HEK293T (cell line): ENCODE measurements around the gene SH3D19.

Experiments used
- CTCF ChIA-PET: fragments of 350-600 bp; formaldehyde crosslinking; extraction: SDS; loops from one replicate; lab custom pipeline; 2021; ENCODE audit warnings: antibody characterized with exemption, inconsistent platforms; lab: Yijun Ruan, JAX
- POLR2A ChIA-PET: fragments of 350-600 bp; formaldehyde crosslinking; extraction: SDS; loops from one replicate; lab custom pipeline; 2020; ENCODE audit warnings: antibody characterized with exemption, inconsistent platforms; lab: Yijun Ruan, JAX
- DNase-seq: peaks from one replicate; pipeline ENCODE4 v3.0.0; 2012; ENCODE audit warnings: mixed read lengths; ENCODE audit errors: extremely low spot score
- ARNT ChIP-seq: fragments of 450-650 bp; IDR thresholded peaks from 2 replicates; pipeline ENCODE4 v1.6.1; 2017; ENCODE audit warnings: mild to moderate bottlenecking
- BHLHE40 ChIP-seq: fragments of 450-650 bp; IDR thresholded peaks from 2 replicates; pipeline ENCODE4 v1.6.1; 2016; ENCODE audit warnings: mild to moderate bottlenecking, moderate library complexity, borderline replicate concordance
- CTBP1 ChIP-seq: fragments of 450-650 bp; IDR thresholded peaks from 2 replicates; pipeline ENCODE4 v1.6.1; 2016; ENCODE audit warnings: borderline replicate concordance
- ELF4 ChIP-seq: fragments of 450-650 bp; IDR thresholded peaks from 2 replicates; pipeline ENCODE4 v1.6.1; 2017; ENCODE audit warnings: antibody characterized with exemption
- FOXA1 ChIP-seq: fragments of 450-650 bp; IDR thresholded peaks from 2 replicates; pipeline ENCODE4 v1.6.1; 2016; ENCODE audit warnings: mild to moderate bottlenecking
- FOXK2 ChIP-seq: fragments of 450-650 bp; IDR thresholded peaks from 2 replicates; pipeline ENCODE4 v1.6.1; 2016; ENCODE audit warnings: mild to moderate bottlenecking
- FOXM1 ChIP-seq: fragments of 450-650 bp; IDR thresholded peaks from 2 replicates; pipeline ENCODE4 v1.6.1; 2017; ENCODE audit warnings: mild to moderate bottlenecking, borderline replicate concordance
- HDGF ChIP-seq: fragments of 450-650 bp; IDR thresholded peaks from 2 replicates; pipeline ENCODE4 v1.6.1; 2017; ENCODE audit warnings: antibody characterized with exemption, borderline replicate concordance
- L3MBTL2 ChIP-seq: fragments of 450-650 bp; conservative IDR thresholded peaks from 2 replicates; pipeline ENCODE4 v1.6.1; 2016; ENCODE audit warnings: mild to moderate bottlenecking
- LEF1 ChIP-seq: fragments of 450-650 bp; IDR thresholded peaks from 2 replicates; pipeline ENCODE4 v1.6.1; 2017; ENCODE audit warnings: mild to moderate bottlenecking, borderline replicate concordance
- NFRKB ChIP-seq: fragments of 450-650 bp; IDR thresholded peaks from 2 replicates; pipeline ENCODE4 v1.6.1; 2016; ENCODE audit warnings: mild to moderate bottlenecking, moderate library complexity
- SP1 ChIP-seq: fragments of 450-650 bp; IDR thresholded peaks from 2 replicates; pipeline ENCODE4 v1.6.1; 2017
- SUZ12 ChIP-seq: fragments of 450-650 bp; IDR thresholded peaks from 2 replicates; pipeline ENCODE4 v1.6.1; 2016; ENCODE audit warnings: mild to moderate bottlenecking
- TARDBP ChIP-seq: fragments of 450-650 bp; IDR thresholded peaks from 2 replicates; pipeline ENCODE4 v1.6.1; 2016
- ZNF384 ChIP-seq: fragments of 450-650 bp; IDR thresholded peaks from 2 replicates; pipeline ENCODE4 v1.6.1; 2016
- TF ChIP-seq, protein P1 (sequence below): fragments of 450-650 bp; IDR thresholded peaks from 2 replicates; pipeline ENCODE4 v1.6.1; 2016

Gene SH3D19

DNA sequence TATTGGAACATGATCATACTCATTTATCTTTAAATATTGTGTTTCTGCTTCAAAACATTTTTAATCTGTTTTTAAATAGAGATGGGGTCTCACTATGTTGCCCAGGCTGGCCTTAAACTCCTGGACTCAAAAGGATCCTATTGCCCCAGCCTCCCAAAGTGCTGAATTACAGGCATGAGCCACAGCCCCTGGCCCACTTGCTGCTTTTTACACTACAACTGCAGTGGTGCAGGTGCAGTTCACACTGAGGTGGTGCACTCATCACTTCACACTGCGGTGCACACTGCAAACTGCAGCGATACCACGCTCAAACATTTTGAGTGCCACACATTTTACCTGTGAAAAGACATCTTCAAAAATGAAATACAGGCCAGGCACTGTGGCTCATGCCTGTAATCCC, 215.2 kb downstream of the SH3D19 start:
- ChIA-PET CTCF (no interaction called here), POLR2A (interaction anchor here (1.2 kb wide), 1 partner anchor 10 kb away, joined by 3 read pairs; no protein-coding TSS in a partner anchor)
- TF ChIP-seq ARNT (no peak), TARDBP (no peak), FOXK2 (no peak), BHLHE40 (no peak), FOXA1 (no peak), NFRKB (no peak), L3MBTL2 (no peak), SUZ12 (no peak)
- TF ChIP-seq, protein P1, sequence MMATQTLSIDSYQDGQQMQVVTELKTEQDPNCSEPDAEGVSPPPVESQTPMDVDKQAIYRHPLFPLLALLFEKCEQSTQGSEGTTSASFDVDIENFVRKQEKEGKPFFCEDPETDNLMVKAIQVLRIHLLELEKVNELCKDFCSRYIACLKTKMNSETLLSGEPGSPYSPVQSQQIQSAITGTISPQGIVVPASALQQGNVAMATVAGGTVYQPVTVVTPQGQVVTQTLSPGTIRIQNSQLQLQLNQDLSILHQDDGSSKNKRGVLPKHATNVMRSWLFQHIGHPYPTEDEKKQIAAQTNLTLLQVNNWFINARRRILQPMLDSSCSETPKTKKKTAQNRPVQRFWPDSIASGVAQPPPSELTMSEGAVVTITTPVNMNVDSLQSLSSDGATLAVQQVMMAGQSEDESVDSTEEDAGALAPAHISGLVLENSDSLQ = no peak
- no peak for DNase-seq

DNA sequence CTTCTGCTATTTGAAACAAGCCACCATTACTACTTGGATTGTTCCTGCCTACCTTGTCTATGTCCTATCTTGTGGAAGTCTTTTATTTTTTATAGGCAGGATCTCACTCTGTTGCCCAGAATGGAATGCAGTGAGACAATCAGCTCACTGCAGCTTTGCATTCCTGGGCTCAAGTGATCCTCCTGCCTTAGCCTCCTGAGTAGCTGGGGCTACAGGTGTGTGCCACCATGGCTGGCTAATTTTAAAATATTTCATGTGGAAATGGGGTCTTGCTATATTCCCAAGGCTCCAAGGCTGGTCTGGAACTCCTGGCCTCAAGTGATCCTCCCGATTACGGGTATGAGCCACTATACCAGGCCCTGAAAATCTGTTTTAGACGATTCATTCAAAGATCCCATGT, 218.3 kb downstream of the SH3D19 start:
- CTCF ChIA-PET = no interaction called here
- no peak for DNase-seq
- POLR2A ChIA-PET = no interaction called here
- TF ChIP-seq CTBP1 (no peak), NFRKB (no peak), LEF1 (no peak), FOXK2 (no peak), FOXM1 (no peak)

DNA sequence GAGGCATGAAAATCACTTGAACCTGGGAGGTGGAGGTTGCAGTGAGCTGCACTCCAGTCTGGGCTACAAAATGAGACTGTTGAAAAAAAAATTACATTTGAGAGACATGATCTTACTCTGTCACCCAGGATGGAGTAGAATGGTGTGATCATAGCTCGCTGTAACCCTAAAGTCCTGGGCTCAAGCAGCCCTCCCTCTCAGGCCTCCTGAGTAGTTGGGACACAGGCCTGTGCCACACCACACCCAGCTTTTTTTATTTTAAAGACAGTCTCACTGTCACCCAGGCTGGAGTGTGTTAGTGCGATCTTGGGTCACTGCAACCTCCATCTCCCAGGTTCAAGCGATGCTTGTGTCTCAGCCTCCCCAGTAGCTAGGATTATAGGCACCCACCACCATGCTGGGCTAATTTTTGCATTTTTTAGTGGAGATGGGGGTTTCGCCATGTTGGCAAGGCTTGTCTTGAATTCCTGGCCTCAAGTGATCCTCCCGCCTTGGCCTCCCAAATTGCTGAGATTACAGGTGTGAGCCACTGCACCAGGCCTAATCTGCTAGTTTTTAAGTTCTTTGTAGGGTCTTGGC, 219.9 kb downstream of the SH3D19 start:
- CTCF ChIA-PET = interaction anchor here (0.5 to 0.7 kb wide), 3 partner anchors 12 to 304 kb away, joined by 3 to 7 read pairs (median 3); no protein-coding TSS in a partner anchor
- no peak for DNase-seq
- no peak for TF ChIP-seq NFRKB
- POLR2A ChIA-PET = no interaction called here

DNA sequence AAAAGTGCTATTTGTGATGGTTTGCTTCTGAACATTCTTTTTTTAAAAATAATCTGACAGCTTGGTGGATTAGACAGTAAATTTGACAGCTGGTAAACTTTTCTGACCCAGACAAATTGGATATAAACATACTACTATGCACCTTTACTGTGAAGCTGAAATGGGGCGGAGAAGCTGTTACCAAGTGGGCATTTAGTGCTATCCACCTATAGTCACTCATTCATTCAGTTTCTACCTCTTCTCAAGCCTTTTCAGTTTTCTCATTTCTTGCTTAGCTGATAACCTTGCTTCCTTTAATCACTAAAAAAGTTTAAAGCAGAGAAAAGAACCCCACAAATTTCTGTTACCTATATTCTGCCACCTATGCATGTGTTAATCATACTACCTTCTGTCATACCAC, 220.8 kb downstream of the SH3D19 start:
- ChIA-PET CTCF (interaction anchor here (0.7 kb wide), 1 partner anchor 305 kb away, joined by 7 read pairs; no protein-coding TSS in a partner anchor), POLR2A (no interaction called here)
- TF ChIP-seq FOXA1 = no peak
- TF ChIP-seq ARNT = no peak
- TF ChIP-seq HDGF = no peak
- TF ChIP-seq, protein P1 = no peak
- no peak for TF ChIP-seq LEF1
- no peak for TF ChIP-seq FOXK2
- no peak for TF ChIP-seq ZNF384
- TF ChIP-seq NFRKB = no peak
- TF ChIP-seq L3MBTL2 = no peak
- no peak for TF ChIP-seq BHLHE40
- no peak for TF ChIP-seq SP1
- no peak for TF ChIP-seq TARDBP
- no peak for TF ChIP-seq FOXM1
- TF ChIP-seq ELF4 = no peak
- no peak for TF ChIP-seq SUZ12
- no peak for TF ChIP-seq CTBP1
- no peak for DNase-seq

DNA sequence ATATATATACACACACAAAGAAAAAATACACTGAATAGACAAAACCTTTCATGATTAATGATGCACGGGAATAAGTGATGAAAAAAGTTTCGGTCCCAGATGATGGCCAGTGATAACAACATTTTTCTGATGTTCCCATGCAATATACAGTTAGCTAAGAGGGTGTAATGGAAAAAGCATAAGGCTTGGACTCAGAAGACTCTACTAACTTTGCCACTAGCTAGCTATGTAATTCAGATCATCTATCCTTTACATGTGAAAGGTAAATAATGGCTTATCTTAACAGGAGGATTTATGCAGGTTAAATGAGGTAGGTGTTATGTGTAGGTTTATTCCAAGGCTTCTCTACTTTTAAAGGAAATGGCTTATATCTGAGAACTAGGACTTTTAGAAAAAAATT, 221.6 kb downstream of the SH3D19 start:
- no peak for DNase-seq
- CTCF ChIA-PET = no interaction called here
- TF ChIP-seq HDGF = no peak
- no peak for TF ChIP-seq TARDBP
- no peak for TF ChIP-seq BHLHE40
- no peak for TF ChIP-seq NFRKB
- TF ChIP-seq LEF1 = no peak
- TF ChIP-seq SP1 = no peak
- no peak for TF ChIP-seq ELF4
- TF ChIP-seq FOXM1 = no peak
- no peak for TF ChIP-seq ARNT
- TF ChIP-seq SUZ12 = no peak
- no peak for TF ChIP-seq L3MBTL2
- no peak for TF ChIP-seq FOXA1
- TF ChIP-seq CTBP1 = no peak
- TF ChIP-seq, protein P1 = no peak
- no peak for TF ChIP-seq FOXK2
- no peak for TF ChIP-seq ZNF384
- POLR2A ChIA-PET = no interaction called here

DNA sequence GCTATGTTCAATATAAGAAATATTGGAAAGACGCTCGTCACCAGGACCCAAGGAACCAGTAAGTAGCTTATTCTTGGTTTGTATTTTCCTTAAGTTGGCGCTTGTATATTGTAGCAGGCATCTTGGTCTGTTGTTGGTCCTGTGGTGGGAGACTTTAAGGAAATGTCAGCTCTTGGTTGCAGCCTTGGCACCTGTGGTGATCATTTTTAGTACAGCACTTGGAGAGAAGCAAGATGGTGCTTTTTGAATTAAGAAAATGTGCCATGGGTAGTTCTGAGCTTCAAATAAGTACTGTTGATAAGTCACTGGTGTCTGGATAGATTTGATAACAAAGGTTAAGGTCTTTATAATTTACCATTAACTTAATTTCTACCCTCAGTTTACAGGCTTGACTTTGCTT, 224.9 kb downstream of the SH3D19 start:
- DNase-seq = no peak
- no peak for TF ChIP-seq LEF1
- no peak for TF ChIP-seq BHLHE40
- TF ChIP-seq L3MBTL2 = no peak
- no peak for TF ChIP-seq HDGF
- no peak for TF ChIP-seq ELF4
- no peak for TF ChIP-seq FOXM1
- POLR2A ChIA-PET = interaction anchor here (0.9 to 1.1 kb wide), 6 partner anchors 9 to 247 kb away, joined by 3 to 6 read pairs (median 3); no protein-coding TSS in a partner anchor
- CTCF ChIA-PET = no interaction called here

DNA sequence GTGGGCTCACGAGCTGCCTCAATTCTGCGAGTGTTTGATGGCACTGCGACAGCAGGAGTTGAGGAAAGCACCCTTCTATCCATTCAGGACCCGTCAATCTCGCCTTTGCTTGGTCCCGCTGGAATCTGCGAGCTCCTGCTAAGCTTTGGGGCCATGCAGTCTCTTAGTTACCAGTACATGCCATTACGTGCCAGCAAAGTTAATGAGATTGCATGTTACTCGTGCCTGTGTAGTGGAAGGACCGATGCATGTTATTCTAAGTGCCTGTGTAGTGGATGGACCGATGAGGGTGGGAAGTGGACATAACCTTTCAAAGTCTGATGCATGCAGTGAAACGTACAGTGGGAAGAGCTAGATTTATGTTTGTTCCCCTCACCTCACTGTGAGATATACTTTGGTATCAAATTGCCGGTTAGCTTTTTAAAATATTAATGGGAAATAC, 225.4 kb downstream of the SH3D19 start:
- no peak for TF ChIP-seq NFRKB
- no peak for TF ChIP-seq ARNT
- no peak for TF ChIP-seq BHLHE40
- no peak for TF ChIP-seq L3MBTL2
- no peak for TF ChIP-seq FOXM1
- no peak for TF ChIP-seq SUZ12
- CTCF ChIA-PET = no interaction called here
- POLR2A ChIA-PET = interaction anchor here (0.9 to 2.8 kb wide), 7 partner anchors 9 to 248 kb away, joined by 3 to 9 read pairs (median 3); partner anchors contain the start of gene LRBA
- DNase-seq = no peak
